NCI-H187 treated with DMSO at 0.1 percent for 48 hours (cell line): Measurements from ENCODE around the gene NDRG4.
A peak's percentile ranks its signal among the peaks of the same experiment; 100 is the strongest.
"Not testable (repeated sequence)": the region's sequence is repeated elsewhere in the genome, so short reads cannot be mapped to it uniquely, and the experiment has no call there.

Experiments
- DNase-seq: peaks from one replicate; lab custom pipeline; 2025; lab: John Stamatoyannopoulos, UW

The NDRG4 gene

DNA sequence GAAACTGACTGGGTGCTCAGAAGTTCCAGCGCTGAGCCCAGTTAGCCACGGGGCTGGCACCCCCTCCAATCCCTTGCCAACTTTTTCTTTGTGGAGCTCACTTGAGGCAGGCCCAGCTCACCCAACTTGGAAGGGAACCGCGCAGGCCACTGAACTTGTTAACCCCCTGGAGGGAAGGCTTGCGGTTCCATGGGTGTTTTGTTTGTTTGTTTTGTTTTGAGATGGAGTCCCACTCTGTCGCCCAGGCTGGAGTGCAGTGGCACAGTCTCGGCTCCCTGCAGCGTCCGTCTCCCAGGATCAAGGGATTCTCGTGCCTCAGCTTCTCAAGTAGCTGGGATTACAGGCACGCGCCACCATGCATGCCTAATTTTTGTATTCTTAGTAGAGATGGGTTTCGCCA is 34.1 kb upstream of the NDRG4 start:
- no peak for DNase-seq

GRCh38 chr16:58466396-58466795 is 33.5 kb upstream of the NDRG4 start:
- DNase-seq, result no peak

DNA sequence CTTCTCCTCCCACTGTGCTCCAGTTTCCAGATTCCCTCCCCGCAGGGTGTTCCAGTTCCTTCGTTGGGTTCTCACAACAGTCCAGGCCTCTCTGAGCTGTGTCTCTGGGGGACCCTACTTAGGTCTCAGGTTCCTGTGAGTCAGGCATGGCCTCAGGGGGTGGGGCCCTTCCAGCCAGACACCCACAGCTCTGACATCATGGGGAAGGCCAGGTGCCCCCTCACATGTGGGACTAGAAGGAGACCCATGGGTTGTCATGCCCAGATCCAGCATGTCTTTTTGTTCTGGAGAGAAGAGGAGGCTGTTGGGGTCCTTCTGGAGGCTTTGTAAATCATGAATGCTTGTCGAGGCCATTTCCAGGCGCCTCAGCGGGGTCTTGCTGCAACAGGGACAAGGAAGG is 32.0 kb upstream of the NDRG4 start:
- no peak for DNase-seq

- no peak for DNase-seq
Measured at GRCh38 chr16:58471209-58471975, 28.6 kb upstream of the NDRG4 start.

- DNase-seq, result no peak
Measured at GRCh38 chr16:58472266-58472665, 27.7 kb upstream of the NDRG4 start.

- no peak for DNase-seq
Measured at GRCh38 chr16:58472827-58473226, 27.1 kb upstream of the NDRG4 start.

DNA sequence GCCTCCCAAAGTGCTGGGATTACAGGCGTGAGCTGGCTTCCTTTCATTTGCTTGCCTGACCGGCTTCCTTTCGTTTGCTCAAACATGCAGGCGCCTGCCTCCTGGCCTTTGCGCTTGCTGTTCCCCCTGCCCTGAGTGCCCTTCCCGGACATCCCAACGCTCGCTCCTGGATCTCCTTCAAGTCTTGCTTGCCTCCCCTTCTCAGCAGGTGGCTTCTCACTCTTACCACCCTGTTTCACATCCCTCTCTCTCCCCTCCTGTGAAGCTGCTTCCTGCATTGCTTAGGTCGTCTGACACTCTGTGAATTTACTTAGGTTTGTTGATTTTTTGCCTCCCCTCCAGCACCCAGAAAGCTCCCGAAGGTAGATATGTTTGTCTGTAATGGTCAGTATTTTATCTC is 25.6 kb upstream of the NDRG4 start:
- no peak for DNase-seq

DNA sequence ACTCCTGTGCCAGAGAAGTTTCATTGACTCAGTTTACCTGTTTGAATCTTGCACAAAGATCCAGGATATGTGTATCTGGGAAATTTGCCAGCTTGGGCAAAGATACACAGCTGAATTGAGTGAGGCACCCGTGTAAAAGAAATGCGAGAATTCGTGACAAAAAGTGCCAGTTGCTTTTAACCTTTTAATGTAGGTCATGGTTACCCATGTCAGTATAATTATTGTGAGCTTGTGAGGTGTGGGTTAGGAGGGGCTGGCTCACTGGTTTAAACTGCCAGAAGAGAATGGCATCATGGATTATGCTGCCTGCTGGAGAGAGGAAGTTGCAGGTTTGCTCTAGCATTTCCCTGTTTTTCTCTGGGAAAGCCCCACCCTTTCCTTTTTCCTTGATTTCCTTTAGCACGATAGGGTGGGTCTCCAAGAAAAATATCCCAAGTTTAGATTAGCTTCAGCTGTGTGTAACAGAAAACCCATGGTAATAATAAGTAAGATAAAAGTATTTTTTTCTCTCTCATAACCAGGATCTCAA is 24.8 kb upstream of the NDRG4 start:
- DNase-seq, result no peak

GRCh38 chr16:58476791-58477190 is 23.2 kb upstream of the NDRG4 start:
- DNase-seq, result no peak

DNA sequence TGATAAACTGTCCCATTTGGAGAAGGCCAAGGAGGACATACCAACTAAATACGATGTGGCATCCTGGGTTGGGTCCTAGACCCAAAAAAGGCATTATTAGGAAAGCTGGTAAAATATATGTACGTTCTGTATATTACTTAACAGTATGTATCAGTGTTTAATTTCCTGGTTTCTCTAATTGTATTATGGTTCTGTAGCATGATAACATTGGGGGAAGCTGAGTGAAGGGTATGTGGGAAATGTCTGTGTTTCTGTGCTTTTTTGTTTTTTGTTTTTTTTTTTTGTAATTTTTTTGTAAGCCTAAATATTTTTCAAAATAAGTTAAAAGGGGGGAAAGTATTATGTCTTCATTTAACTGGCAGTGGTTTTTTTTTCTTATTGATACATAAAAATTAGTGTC is 21.5 kb upstream of the NDRG4 start:
- no peak for DNase-seq

DNA sequence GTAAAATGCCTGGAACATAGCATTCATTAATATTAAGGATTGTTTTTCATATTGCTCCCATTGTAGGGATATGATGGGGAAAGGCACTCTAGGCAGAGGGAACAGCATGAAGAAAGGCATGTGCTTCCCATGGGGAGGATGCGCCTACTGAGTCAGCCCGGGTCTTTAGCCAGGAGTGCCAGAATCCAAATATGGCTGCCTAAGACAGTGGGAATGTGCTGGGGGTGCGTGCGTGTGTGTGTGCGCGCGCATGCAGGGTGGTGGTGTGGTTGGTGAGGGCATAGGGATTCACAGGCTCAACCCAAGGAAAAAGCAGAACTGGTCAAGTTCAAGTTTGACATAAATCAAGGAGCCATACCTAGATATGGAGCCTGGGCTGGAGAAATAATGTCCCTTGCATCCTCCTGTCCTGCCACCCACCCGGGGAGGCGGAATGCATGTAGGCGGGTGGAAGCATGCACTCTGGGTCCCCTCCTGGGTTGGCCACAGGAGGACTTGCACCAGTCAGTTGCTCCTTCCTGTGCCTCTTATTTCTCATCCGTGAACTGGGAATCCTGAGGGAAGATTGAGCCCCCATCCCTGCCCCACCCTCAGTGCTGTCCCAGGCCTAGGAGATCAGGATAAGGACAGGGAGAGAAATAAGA is 18.6 kb upstream of the NDRG4 start:
- no peak for DNase-seq

GRCh38 chr16:58481931-58482330 is 18.0 kb upstream of the NDRG4 start:
- DNase-seq, result no peak

DNA sequence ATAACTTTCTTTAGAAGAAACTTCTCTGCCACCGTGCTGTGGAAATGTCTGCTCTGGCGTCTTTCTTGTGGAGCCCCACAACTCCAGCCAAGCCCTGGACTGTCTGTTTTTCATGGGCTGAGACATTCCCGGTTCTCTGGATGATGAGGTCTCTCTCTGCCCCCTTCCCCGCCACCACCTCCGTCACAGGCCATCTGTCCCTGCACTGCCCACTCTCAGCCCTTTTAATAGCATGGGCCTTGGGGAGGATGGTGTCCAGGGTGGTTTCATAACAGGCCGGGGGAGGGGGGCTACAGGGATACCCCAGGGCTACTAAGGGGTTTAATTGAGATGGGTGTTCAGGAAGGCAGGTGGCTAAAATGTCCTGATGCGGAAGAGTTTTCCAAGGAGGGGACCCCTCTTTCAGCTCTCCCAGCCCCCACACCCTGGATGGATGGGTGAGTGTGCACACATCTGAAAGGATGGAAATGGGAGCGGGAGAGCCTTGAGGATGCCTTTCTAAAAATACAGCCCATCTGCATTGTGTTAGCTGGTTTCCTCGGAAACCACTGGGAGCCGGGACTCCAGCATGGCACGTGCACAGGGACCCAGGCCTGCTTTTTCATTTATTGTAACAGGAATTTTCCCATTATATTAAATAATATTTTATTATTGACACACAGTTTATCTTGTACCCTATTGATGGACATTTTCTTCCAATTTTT is 14.6 kb upstream of the NDRG4 start:
- no peak for DNase-seq

DNA sequence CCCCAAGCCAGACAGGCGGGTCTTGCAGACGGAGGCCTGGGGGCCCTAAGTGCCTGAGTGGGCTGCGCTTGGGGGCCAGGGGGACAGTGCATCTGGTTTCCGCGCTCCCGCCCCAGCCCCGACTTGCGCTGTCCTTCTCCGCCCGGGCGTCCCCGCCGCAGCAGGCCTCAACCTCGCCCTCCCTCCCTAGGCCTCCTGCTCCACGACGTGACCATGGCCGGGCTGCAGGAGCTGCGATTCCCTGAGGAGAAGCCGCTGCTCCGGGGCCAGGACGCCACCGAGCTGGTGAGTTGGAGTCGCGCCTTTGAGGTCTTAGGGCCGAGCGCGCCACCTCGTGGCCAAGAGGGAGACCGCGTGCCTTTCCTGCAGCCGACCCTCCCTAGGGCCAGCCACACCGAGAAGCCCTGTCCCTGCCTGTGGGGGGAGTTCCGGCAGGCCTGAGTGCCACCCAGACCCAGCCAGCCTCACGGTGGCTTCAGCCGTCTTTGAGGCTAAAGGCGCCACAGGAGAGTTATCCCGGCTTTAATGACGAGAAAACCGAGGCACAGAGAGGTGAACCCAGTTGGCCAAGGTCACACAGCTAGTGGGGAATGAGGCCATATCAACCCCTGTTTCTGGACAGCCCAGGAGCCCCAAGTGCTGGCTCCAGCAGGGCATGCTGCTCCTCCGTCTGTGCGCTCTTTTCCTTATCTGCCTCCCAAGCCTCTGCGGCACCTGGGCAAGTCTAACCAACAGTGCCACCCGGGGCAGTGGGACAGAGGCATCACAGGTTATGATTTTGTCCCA is 12.2 kb upstream of the NDRG4 start:
- DNase-seq, result no peak

DNA sequence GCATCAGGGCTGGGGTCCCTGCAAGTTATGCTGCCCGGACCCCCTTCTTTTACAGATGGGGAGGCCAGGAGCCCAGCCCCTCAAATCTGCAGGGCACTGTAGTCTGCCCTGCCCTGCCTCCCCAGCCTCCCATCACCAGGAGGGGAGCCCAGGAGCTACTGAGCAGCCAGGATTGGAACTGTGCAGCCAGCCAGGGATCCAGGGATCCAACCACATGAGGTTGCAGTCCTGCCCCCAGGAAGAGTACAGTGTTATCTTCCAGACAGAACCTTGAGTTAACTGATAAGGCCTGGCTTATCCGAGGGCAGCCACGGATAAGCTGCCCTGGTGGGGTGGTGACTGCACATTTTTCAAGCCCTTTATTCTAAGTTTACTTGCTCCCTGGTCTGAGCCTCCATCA is 11.4 kb upstream of the NDRG4 start:
- no peak for DNase-seq

- no peak for DNase-seq
Measured at GRCh38 chr16:58490065-58490464, 9.9 kb upstream of the NDRG4 start.

DNA sequence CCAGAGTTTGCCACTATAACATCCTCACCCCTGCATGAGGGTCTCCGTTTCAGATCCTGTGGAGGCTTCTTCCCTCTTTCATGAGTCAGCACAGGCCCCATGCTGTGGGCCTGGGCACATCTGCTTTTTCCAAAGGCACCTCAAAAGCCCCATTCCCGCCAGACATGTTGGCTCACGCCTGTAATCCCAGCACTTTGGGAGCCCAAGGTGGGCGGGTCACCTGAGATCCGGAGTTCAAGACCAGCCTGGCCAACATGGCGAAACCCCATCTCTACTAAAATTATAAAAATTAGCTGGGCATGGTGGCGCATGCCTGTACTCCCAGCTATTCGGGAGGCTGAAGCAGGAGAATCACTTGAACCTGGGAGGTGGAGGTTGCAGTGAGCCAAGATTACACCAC is 9.4 kb upstream of the NDRG4 start:
- not testable (repeated sequence) for DNase-seq

DNA sequence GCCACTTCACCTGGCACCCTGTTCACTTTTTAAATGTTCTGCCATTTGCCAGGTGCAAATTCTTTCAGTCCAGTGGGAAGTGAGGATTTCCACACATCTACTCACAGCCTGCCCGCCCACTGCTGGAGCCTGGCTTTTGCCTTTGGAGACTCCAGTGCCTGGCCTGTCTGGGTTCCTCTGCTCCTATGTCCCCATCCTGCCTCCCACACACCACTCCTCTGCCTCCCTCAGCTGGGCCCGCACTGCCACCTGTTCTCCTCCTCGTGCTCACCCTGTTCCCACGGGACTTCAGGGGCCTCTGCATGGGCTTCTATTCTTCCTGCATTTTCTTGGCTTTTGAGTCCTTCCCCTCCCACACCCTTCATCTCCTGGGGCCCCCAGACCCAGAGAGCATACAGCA is 7.9 kb upstream of the NDRG4 start:
- no peak for DNase-seq

DNA sequence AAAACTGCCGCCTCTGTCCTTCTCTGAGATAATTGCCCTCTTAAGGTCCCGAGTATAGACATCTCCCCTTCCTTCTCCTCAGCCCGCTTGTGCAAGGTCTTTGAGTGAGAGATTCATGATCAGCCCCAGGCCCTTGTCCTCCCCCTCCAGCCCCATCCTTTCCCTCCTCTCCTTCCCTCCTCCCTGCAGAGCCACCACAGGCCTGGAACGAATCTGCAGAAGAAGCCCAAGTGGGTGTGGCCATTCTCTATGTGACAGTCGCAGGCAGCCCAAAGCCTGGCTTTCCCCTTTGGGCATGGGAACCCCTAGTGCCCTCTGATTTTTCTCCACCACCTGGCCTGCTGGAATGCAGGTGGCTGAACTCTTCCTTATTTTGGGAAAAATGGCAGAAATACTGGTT is 7.2 kb upstream of the NDRG4 start:
- DNase-seq, result no peak

DNA sequence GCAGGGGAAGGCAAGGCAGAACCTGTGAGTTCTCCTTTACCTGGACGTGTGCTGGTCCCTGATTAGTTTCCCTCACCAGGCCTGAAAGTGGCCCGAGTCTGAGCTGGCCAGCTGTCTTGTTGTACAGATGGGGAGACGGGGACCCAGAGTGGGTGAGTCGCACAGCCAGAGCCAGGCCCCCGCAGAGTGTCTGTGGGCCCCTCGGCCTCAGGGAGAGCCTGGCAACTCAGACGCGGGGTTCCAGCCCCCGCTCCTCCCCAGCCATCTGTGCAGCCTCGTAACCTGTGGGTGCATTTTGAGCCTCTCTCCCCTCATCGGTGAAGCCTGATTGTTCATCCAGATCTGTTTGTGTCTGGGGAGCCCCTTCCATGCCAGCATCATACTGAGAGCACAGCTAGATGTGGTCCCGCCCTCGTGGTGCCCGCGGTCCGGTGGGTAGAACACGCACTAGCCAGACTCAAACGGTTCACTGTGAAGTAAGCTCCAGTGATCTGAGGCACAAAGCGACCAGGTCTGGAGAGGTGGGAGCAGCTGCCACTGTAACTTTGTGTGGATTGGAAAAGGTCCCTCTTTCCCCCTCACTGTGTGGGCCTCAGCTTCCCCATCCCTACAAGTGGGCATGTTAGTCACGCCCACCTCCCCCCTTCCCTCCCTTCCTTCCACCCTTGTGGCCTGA is 6.0 kb upstream of the NDRG4 start:
- DNase-seq, result no peak

DNA sequence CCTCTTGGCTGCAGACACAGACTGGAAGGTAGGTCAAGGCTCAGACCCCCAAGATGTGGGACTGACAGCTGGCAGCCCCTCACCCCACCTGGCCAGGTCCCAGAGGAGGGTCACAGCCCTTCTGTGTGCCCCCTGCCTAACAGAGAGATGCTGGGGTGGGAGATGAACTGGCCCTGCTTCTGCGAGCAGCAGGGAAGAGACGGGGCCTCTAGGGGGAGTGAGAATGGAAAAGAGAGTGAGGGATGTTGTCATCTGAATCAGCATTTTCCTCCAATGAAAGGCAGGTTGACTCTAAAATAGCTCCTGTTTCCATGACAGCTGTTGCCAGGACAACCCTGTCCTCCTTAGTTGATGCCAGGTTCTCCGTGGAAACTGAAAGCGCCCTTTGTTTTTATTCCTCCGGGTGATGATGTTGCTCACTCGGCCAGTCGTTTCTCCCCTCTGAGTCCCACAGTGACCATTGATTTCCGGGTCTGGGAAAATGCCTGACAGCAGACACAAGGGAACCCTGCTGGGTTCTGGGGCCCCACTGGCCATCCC is 4.9 kb upstream of the NDRG4 start:
- peak; percentile 63 for DNase-seq
